GM21528 (cell line): ENCODE results near the gene SFXN5.
"Not testable (repeated sequence)": the region's sequence is repeated elsewhere in the genome, so short reads cannot be mapped to it uniquely, and the experiment has no call there.

Source experiments
- ATAC-seq: cut with Tn5 transposase; IDR thresholded peaks from one replicate; pipeline ENCODE4 v1.9.1; 2021; ENCODE audit warnings: mild to moderate bottlenecking, moderate library complexity; ENCODE audit not compliant: unreplicated experiment, low FRiP score

The SFXN5 gene

GRCh38 chr2:73080321-73081131 lies 9.0 kb upstream of the SFXN5 start:
- no peak for ATAC-seq

- ATAC-seq = no peak
These were observed 8.1 kb upstream of the SFXN5 start for GRCh38 chr2:73079636-73080035.

GRCh38 chr2:73078457-73079411 lies 7.2 kb upstream of the SFXN5 start:
- ATAC-seq = no peak

GRCh38 chr2:73077424-73077795 lies 5.9 kb upstream of the SFXN5 start:
- no peak for ATAC-seq

DNA sequence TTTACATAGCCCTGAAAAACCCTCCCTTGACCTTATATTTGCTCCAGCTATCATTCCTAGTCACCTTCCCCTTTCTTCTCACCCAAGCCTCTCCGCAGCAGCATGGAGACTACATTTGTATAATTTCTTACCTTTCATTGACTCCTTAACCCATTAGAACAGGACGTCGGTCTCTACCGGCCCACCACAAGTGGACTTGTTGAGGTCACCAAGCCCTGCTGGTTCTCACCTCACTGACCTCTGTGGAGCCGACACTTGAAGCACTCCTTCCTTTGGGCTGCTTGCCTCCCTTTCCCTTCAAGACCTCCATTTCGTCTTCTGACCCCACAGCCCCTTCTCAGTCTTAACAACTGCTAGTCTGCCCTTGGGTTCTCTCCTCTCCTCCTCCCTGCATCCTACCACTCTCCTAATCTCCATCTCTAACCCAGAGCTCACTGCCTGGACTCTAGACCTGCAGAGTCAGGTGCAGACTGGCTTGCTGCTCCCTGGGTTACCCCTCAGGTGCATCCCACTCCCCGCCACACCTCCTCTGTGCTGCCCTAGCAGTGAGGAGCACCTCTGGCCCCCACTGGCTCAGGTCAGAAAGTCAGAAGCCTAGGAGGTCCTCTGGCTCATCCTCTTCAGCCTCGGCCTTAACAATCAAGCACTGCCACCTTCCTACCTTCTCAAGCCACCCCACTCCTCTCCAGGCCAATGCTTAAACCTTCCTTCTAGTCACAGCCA lies 5.3 kb upstream of the SFXN5 start:
- no peak for ATAC-seq

GRCh38 chr2:73075477-73076373 lies 4.2 kb upstream of the SFXN5 start:
- no peak for ATAC-seq

- no peak for ATAC-seq
These were observed 2.9 kb upstream of the SFXN5 start for GRCh38 chr2:73074110-73075069.

DNA sequence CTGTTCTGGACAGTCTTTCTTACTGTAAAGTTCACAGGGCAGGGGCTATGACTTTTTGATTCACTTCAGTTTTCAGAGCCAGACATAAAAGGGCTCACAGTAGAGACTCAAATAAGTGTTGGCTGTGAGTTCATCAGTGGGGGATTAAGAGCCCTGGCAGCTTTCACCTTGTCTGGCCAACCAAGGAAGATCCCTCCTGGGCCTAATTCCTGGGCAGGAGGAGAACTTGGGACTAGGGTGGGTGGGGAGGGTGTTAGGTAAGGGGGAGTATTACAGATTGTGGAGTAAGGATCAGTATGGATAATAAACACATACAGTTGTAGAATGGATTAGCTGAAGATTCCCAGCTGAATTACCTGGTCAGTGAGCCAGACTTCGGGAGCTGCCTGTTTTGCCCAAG lies 904 bp upstream of the SFXN5 start:
- ATAC-seq = no peak

DNA sequence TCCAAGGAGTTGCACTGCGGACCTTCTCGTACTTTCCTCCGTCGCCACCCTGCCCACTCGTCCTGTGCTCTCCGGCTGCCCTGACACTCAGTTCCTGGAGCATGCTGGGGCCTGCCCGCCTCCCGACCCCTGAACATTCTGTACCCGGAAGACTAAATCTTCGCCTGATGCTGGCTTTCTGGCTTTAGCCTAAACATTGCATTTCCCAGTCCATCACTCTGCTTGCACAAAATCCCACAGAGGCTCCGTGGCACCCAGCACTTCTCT lies 550 bp upstream of the SFXN5 start:
- ATAC-seq = peak; percentile 8

- ATAC-seq = peak; percentile 30
These were observed 711 bp downstream of the SFXN5 start for GRCh38 chr2:73070643-73071359.

- ATAC-seq = no peak
These were observed 1.5 kb downstream of the SFXN5 start for GRCh38 chr2:73069855-73070642.

DNA sequence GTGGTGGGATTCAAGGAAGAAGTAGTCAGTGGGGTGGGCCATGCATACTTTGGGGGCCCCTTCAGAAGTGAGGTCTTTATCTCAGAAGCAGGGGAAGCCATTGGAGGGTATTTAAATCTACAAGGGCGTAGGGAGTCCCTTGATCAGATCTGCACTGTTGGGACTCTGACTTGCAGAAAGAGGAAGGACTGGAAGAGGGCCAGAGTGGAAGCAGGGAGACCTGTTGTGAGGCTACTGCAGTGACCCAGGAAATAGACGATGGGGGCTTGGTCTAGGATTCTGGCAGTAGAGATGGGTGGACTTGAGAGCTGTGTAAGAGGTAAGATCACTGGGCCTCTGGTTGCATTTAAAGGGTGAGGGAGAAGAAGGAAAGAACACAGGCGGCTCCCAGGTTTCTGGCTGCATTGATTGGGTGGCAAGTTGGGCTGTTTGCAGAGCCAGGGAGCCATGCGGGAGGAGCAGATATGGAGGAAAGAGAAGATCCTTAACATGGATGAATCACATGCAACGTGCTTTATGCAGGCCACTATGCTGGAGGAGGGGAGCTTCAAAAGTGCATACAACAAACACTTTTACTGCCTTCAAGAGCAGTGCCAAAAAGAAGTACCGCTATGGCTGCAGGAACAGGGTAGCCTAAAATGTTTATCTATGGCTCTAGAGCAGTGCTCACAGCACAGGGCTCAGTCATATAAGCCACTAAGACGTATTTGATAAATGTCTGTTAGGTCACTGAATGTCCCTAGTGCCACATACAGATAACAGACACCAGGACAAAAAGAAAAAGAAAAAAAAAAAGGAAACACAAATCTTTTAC lies 2.3 kb downstream of the SFXN5 start:
- no peak for ATAC-seq

- no peak for ATAC-seq
These were observed 3.4 kb downstream of the SFXN5 start for GRCh38 chr2:73068147-73068546.

DNA sequence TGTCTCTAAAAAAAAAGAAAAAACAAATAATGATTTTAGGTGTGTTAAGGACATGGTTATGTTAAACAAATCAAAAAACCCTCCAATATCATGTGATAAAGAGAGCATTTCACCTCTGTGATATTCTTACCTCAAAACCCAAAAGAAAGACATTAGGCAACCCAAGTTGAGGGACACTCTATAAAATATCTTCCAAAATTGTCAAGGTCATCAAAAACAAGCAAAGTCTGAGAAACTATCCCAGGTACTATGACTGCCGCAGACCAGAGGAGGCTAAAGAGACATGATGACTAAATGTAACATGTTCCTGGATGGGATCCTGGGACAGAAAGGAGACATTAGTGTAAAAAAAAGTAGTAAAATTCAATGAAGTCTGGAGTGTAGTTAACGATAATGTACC lies 4.5 kb downstream of the SFXN5 start:
- no peak for ATAC-seq

- not testable (repeated sequence) for ATAC-seq
These were observed 6.4 kb downstream of the SFXN5 start for GRCh38 chr2:73065070-73065469.

GRCh38 chr2:73063909-73064875 lies 7.3 kb downstream of the SFXN5 start:
- no peak for ATAC-seq
